H9 (cell line): ENCODE data around the gene GLYATL1B. TPM values are rescaled to one million over a fixed set of nuclear protein-coding genes. Genes with fewer than 3 reads are reported as not detected.
"Not testable (repeated sequence)": the region's sequence is repeated elsewhere in the genome, so short reads cannot be mapped to it uniquely, and the experiment has no call there.

Experiments used
- DNase-seq: peaks from one replicate; pipeline ENCODE4 v3.0.0-alpha.2; 2017
- H2AFZ ChIP-seq: one replicate; pipeline ENCODE4 v1.6.1; 2013; ENCODE audit warnings: mild to moderate bottlenecking, low read length, control low read depth, moderate library complexity
- H2AK5ac ChIP-seq: 2 replicates; pipeline ENCODE4 v1.6.1; 2013; ENCODE audit warnings: low read length, control low read depth, mixed read lengths; ENCODE audit not compliant: insufficient read length
- H2BK120ac ChIP-seq: one replicate; pipeline ENCODE4 v1.6.1; 2013; ENCODE audit warnings: low read depth, mild to moderate bottlenecking, low read length, control low read depth, inconsistent platforms; ENCODE audit not compliant: poor library complexity, severe bottlenecking
- H2BK12ac ChIP-seq: 2 replicates; pipeline ENCODE4 v1.6.1; 2013; ENCODE audit warnings: low read length, control low read depth, mixed read lengths, low read depth; ENCODE audit not compliant: insufficient read length
- H2BK15ac ChIP-seq: 2 replicates; pipeline ENCODE4 v1.6.1; 2013; ENCODE audit warnings: low read depth, low read length, control low read depth
- H2BK20ac ChIP-seq: one replicate; pipeline ENCODE4 v1.6.1; 2013; ENCODE audit warnings: low read depth, mild to moderate bottlenecking, low read length, control low read depth, inconsistent platforms; ENCODE audit not compliant: poor library complexity, severe bottlenecking
- H2BK5ac ChIP-seq: 2 replicates; pipeline ENCODE4 v1.6.1; 2013; ENCODE audit warnings: low read length, control low read depth, mixed read lengths; ENCODE audit not compliant: insufficient read length
- H3K14ac ChIP-seq: 2 replicates; pipeline ENCODE4 v1.6.1; 2013; ENCODE audit warnings: low read length, control low read depth; ENCODE audit not compliant: insufficient read depth
- H3K18ac ChIP-seq: 2 replicates; pipeline ENCODE4 v1.6.1; 2013; ENCODE audit warnings: low read depth, mild to moderate bottlenecking, mixed read lengths, low read length, control low read depth; ENCODE audit not compliant: insufficient read length
- H3K23ac ChIP-seq: 2 replicates; pipeline ENCODE4 v1.6.1; 2013; ENCODE audit warnings: low read length, control low read depth, mixed read lengths, low read depth; ENCODE audit not compliant: insufficient read length
- H3K23me2 ChIP-seq: 2 replicates; pipeline ENCODE4 v1.6.1; 2013; ENCODE audit warnings: low read depth, mild to moderate bottlenecking, mixed read lengths, low read length, control low read depth; ENCODE audit not compliant: insufficient read length, poor library complexity, severe bottlenecking
- H3K27ac ChIP-seq: 2 replicates; pipeline ENCODE4 v1.5.1; 2013; ENCODE audit warnings: low read length, control low read depth, mixed read lengths, low read depth; ENCODE audit not compliant: insufficient read length
- H3K27me3 ChIP-seq: 2 replicates; pipeline ENCODE4 v1.6.1; 2013; ENCODE audit warnings: low read length, control low read depth, inconsistent platforms; ENCODE audit not compliant: insufficient read depth
- H3K4ac ChIP-seq: 2 replicates; pipeline ENCODE4 v1.6.1; 2013; ENCODE audit warnings: low read depth, mild to moderate bottlenecking, control low read depth, inconsistent platforms, low read length, moderate library complexity
- H3K4me1 ChIP-seq: 2 replicates; pipeline ENCODE4 v1.6.1; 2013; ENCODE audit warnings: low read length, control low read depth, inconsistent platforms; ENCODE audit not compliant: insufficient read depth
- H3K4me2 ChIP-seq: 2 replicates; pipeline ENCODE4 v1.6.1; 2013; ENCODE audit warnings: low read length, control low read depth, mixed read lengths; ENCODE audit not compliant: insufficient read length, insufficient read depth
- H3K56ac ChIP-seq: 2 replicates; pipeline ENCODE4 v1.6.1; 2013; ENCODE audit warnings: low read depth, mild to moderate bottlenecking, mixed read lengths, low read length, control low read depth; ENCODE audit not compliant: insufficient read length
- H3K79me1 ChIP-seq: 2 replicates; pipeline ENCODE4 v1.6.1; 2013; ENCODE audit warnings: low read depth, mild to moderate bottlenecking, moderate library complexity, low read length, control low read depth, inconsistent platforms; ENCODE audit not compliant: insufficient read depth, poor library complexity, severe bottlenecking
- H3K79me2 ChIP-seq: 2 replicates; pipeline ENCODE4 v1.6.1; 2013; ENCODE audit warnings: low read length, control low read depth, inconsistent platforms; ENCODE audit not compliant: insufficient read depth
- H3K9ac ChIP-seq: 2 replicates; pipeline ENCODE4 v1.6.1; 2013; ENCODE audit warnings: low read length, control low read depth, mixed read lengths; ENCODE audit not compliant: insufficient read length; ENCODE audit errors: extremely low read depth
- H3K9me3 ChIP-seq: one replicate; pipeline ENCODE4 v1.6.1; 2013; ENCODE audit warnings: low read depth, low read length, inconsistent platforms; ENCODE audit not compliant: control insufficient read depth
- H3T11ph ChIP-seq: one replicate; pipeline ENCODE4 v1.6.1; 2013; ENCODE audit warnings: mild to moderate bottlenecking, low read length, control low read depth, inconsistent platforms
- H4K20me1 ChIP-seq: one replicate; pipeline ENCODE4 v1.6.1; 2013; ENCODE audit not compliant: control insufficient read depth, insufficient read length, insufficient read depth
- H4K5ac ChIP-seq: 2 replicates; pipeline ENCODE4 v1.6.1; 2013; ENCODE audit warnings: low read depth, mild to moderate bottlenecking, mixed read lengths, low read length, control low read depth; ENCODE audit not compliant: insufficient read length
- H4K8ac ChIP-seq: replicated peaks from 2 replicates; pipeline ENCODE4 v1.6.1; 2013; ENCODE audit warnings: low read length, control low read depth, mixed read lengths, low read depth; ENCODE audit not compliant: insufficient read length
- H4K91ac ChIP-seq: 2 replicates; pipeline ENCODE4 v1.6.1; 2013; ENCODE audit warnings: low read depth, mild to moderate bottlenecking, moderate library complexity, mixed read lengths, low read length, control low read depth; ENCODE audit not compliant: insufficient read length
- H3K27ac Mint-ChIP-seq, 3 experiments: 2 replicates in 2 of 3; 3 replicates in 1 of 3; pipeline ENCODE4 v1.8.0; 2020 to 2021; ENCODE audit warnings: mixed read lengths in 3 of 3, mild to moderate bottlenecking in 1 of 3, moderate library complexity in 1 of 3
- H3K27me3 Mint-ChIP-seq: 2 replicates; pipeline ENCODE4 v1.8.0; 2021; ENCODE audit warnings: low read depth, mild to moderate bottlenecking, moderate library complexity, mixed read lengths
- H3K36me3 Mint-ChIP-seq, 3 experiments: 2 replicates in 2 of 3; 3 replicates in 1 of 3; pipeline ENCODE4 v1.8.0; 2020 to 2021; ENCODE audit warnings: low read depth in 3 of 3, mixed read lengths in 3 of 3; ENCODE audit not compliant: insufficient read depth in 1 of 3
- H3K4me1 Mint-ChIP-seq, 2 experiments: 2 replicates each; pipeline ENCODE4 v1.8.0; 2020; ENCODE audit warnings: mixed read lengths in 2 of 2
- H3K4me3 Mint-ChIP-seq, 2 experiments: 2 replicates in 1 of 2; 3 replicates in 1 of 2; pipeline ENCODE4 v1.8.0; 2020 to 2021; ENCODE audit warnings: mild to moderate bottlenecking in 2 of 2, mixed read lengths in 2 of 2, moderate library complexity in 1 of 2
- H3K9me3 Mint-ChIP-seq, 2 experiments: 2 replicates in 1 of 2; 3 replicates in 1 of 2; pipeline ENCODE4 v1.8.0; 2020; ENCODE audit warnings: mild to moderate bottlenecking in 2 of 2, mixed read lengths in 2 of 2, moderate library complexity in 1 of 2
- WGBS: extraction: QIAGEN DNeasy Blood & Tissue Kit; methylation state at CpG from one replicate; pipeline ENCODE4 v1.1.7; 2013; ENCODE audit warnings: missing lambda C conversion rate, low lambda C conversion rate, mixed read lengths; ENCODE audit not compliant: insufficient read length; ENCODE audit errors: extremely low coverage; 5-methylcytosine and 5-hydroxymethylcytosine counted together
- total RNA-seq: library from RNA; stranded (reverse); gene quantifications from 2 replicates; pipeline ENCODE4 v1.2.1, GENCODE V29; 2021
- TF ChIP-seq, protein P1 (sequence below): fragments of 200-600 bp; sonication (generic); conservative IDR thresholded peaks from 3 replicates; pipeline ENCODE4 v1.8.0; 2021; ENCODE audit warnings: antibody characterized with exemption, mild to moderate bottlenecking

GLYATL1B gene
- total RNA-seq, 1 experiment from 2014 or later, result not detected

- Histone ChIP-seq H3K56ac (no peak overlapping the region), H3K4ac (no peak overlapping the region), H3K79me2 (no peaks in the 10 kb centered on the region), H3K23me2 (no peaks in the 10 kb centered on the region), H4K5ac (no peak overlapping the region), H2BK120ac (no peak overlapping the region), H3K14ac (no peak overlapping the region), H2BK15ac (no peak overlapping the region), H3K79me1 (no peaks in the 10 kb centered on the region), H2BK12ac (no peak overlapping the region), H3K9ac (no peak overlapping the region), H2AFZ (no peak overlapping the region), H3K27me3 (no peaks in the 10 kb centered on the region), H4K8ac (no peak overlapping the region), H4K20me1 (no peaks in the 10 kb centered on the region), H2BK20ac (no peak overlapping the region), H4K91ac (no peak overlapping the region), H3T11ph (no peak overlapping the region), H3K18ac (no peak overlapping the region), H3K9me3 (peaks cover 25% of the 10 kb centered on the region), H2AK5ac (no peak overlapping the region), H3K4me1 (no peaks in the 10 kb centered on the region), H2BK5ac (no peak overlapping the region), H3K4me2 (no peak overlapping the region), H3K23ac (no peak overlapping the region), H3K27ac (no peak overlapping the region)
- DNase-seq, result peak; percentile 86
- Mint-ChIP-seq H3K4me1 (peaks cover 4 to 6% of the 10 kb centered on the region in 2 experiments), H3K27me3 (peaks cover 6% of the 10 kb centered on the region; the same call in 1 of the 2 replicates), H3K36me3 (peaks cover 34 to 46% (median 36%) of the 10 kb centered on the region in 3 experiments), H3K4me3 (peak overlapping the region; percentile 37 to 47; a peak in 3 of 5 replicates), H3K9me3 (peaks cover 30 to 34% of the 10 kb centered on the region in 2 experiments), H3K27ac (peak overlapping the region in 1 of 3 experiments; percentile 92; a peak in 1 of 7 replicates)
- TF ChIP-seq, protein P1, sequence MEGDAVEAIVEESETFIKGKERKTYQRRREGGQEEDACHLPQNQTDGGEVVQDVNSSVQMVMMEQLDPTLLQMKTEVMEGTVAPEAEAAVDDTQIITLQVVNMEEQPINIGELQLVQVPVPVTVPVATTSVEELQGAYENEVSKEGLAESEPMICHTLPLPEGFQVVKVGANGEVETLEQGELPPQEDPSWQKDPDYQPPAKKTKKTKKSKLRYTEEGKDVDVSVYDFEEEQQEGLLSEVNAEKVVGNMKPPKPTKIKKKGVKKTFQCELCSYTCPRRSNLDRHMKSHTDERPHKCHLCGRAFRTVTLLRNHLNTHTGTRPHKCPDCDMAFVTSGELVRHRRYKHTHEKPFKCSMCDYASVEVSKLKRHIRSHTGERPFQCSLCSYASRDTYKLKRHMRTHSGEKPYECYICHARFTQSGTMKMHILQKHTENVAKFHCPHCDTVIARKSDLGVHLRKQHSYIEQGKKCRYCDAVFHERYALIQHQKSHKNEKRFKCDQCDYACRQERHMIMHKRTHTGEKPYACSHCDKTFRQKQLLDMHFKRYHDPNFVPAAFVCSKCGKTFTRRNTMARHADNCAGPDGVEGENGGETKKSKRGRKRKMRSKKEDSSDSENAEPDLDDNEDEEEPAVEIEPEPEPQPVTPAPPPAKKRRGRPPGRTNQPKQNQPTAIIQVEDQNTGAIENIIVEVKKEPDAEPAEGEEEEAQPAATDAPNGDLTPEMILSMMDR, result peak; percentile 99
- WGBS, result no CpG with 5 or more reads among the region's 20 CpGs
These were observed 49.7 kb downstream of the GLYATL1B start for GRCh38 chr11:59135648-59136461.

- H3K4me3 Mint-ChIP-seq, H3K27ac ChIP-seq, H3K79me1 ChIP-seq, H3K4ac ChIP-seq, H4K5ac ChIP-seq, H3K18ac ChIP-seq, DNase-seq, H3K23me2 ChIP-seq, H4K91ac ChIP-seq, H2BK20ac ChIP-seq, H4K8ac ChIP-seq, H3T11ph ChIP-seq, H3K56ac ChIP-seq, H3K4me2 ChIP-seq, H2BK15ac ChIP-seq, H2BK12ac ChIP-seq, H3K79me2 ChIP-seq, H3K23ac ChIP-seq, H2BK120ac ChIP-seq, H3K9ac ChIP-seq, H3K14ac ChIP-seq, H3K4me1 Mint-ChIP-seq, H3K4me1 ChIP-seq, H4K20me1 ChIP-seq, H2AFZ ChIP-seq, H3K27me3 Mint-ChIP-seq, H3K27me3 ChIP-seq, H3K27ac Mint-ChIP-seq, H2AK5ac ChIP-seq, H2BK5ac ChIP-seq: not testable (repeated sequence)
- H3K9me3 Mint-ChIP-seq, result peaks cover 23 to 27% of the 10 kb centered on the region in 2 experiments
- no CpG with 5 or more reads among the region's 6 CpGs for WGBS
- peaks cover 27 to 40% (median 29%) of the 10 kb centered on the region in 3 experiments for H3K36me3 Mint-ChIP-seq
- H3K9me3 ChIP-seq, result peaks cover 18% of the 10 kb centered on the region
These were observed 50.4 kb downstream of the GLYATL1B start for GRCh38 chr11:59136551-59136950.
